IPS DF 4.7 (cell line): ENCODE data around the gene MYL4.
"Not testable (repeated sequence)": the region's sequence is repeated elsewhere in the genome, so short reads cannot be mapped to it uniquely, and the experiment has no call there.

Experiments used
- DNase-seq: peaks from one replicate; pipeline ENCODE4 v3.0.0-alpha.2; 2013; ENCODE audit warnings: low spot score; ENCODE audit errors: extremely low read depth

MYL4 gene

GRCh38 chr17:47192554-47192953 lies 16.6 kb upstream of the MYL4 start:
- DNase-seq, result no peak

DNA sequence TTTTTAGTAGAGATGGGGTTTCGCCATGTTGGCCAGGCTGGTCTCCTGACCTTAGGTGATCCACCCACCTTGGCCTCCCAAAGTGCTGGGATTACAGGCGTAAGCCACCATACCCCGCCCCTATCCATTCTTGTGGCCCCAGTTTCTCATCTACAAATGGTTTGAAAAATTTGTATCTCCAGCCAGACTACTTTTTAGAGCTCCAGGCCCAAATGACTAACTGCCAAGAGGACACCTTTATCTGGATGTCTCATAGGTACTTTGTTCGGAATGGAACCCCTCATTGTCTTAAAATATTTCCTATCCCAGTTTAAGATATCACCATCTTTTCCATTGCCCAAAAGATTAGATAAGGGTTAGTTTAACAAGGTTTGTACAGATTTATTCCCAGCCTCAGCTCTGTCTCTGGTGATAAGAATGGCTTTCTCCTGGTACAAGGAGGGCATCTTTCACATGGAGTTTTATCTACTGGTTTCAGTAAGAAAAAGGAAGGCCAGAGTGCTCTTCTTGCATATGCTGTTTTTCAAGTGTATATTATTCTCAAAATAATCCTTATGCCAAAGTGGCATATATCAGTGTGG lies 15.1 kb upstream of the MYL4 start:
- DNase-seq, result no peak

- DNase-seq, result no peak
Measured at GRCh38 chr17:47197821-47198220, 11.3 kb upstream of the MYL4 start.

- no peak for DNase-seq
Measured at GRCh38 chr17:47199627-47200324, 9.4 kb upstream of the MYL4 start.

DNA sequence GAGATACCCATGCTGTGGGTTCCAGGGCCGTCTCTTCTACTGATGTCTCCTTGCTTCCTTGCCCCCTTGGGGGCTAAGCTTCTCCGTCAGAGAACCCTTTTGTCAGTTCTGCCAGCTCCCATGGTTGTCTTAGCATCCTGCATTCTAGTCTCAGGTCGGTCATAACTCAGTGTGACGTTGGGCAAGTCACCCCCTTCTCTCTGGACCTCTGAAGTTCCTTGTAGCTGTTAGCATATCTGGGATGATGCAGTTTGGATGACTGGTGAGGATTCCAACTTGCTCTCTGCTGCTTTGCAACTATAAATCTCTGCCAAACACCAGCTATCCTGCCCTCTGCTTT lies 8.9 kb upstream of the MYL4 start:
- no peak for DNase-seq

DNA sequence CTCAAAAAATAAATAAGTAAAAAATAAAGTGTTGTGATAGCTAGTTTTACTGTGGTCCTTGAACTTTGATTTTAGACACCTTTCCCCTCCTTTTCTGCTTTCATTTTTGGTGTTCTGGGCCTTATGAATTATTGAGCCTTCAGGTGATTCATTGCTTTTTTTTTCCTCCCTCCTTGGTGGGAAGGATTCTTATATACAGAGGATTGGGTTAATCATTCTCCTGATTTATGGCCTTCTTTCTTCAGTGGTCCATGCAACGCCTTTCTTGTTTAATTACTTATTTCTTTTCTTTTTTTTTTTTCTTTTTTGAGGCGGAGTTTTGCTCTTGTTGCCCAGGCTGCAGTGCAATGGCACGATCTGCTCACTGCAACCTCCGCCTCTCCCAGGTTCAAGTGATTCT lies 8.0 kb upstream of the MYL4 start:
- no peak for DNase-seq

GRCh38 chr17:47203984-47204721 lies 5.0 kb upstream of the MYL4 start:
- no peak for DNase-seq

DNA sequence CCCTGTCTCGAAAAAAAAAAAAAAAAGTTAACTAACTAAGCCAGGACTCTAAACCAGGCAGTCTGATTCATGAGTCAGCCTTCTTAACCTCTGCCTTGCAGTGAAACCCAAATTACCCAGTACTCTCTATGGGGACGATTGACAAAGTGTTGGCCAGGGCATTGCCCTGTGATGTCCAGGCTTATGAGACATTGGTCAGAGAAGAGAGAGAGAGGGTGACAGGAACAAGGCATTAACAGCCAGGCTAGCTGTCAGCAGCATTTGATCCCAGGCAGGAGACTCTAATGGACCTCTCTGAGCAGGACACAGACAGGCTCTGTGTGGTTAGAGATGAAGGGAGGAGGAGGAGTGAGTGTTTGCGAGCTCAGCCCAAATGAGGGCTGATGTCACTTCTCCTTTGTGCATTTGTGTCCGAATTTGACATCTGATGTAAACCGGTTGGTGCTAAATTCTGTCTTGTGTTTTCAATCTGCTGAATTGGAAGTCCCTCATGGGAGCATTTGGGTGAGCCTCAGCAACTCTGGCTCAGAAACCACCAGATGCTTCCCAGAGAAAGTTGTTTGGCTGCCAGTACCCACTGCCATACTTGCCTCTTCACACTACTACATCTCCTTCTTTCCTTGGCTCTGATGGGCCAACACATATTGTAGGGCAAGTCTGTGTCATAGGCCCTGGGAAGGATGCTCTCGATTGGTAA lies 4.3 kb upstream of the MYL4 start:
- no peak for DNase-seq

DNA sequence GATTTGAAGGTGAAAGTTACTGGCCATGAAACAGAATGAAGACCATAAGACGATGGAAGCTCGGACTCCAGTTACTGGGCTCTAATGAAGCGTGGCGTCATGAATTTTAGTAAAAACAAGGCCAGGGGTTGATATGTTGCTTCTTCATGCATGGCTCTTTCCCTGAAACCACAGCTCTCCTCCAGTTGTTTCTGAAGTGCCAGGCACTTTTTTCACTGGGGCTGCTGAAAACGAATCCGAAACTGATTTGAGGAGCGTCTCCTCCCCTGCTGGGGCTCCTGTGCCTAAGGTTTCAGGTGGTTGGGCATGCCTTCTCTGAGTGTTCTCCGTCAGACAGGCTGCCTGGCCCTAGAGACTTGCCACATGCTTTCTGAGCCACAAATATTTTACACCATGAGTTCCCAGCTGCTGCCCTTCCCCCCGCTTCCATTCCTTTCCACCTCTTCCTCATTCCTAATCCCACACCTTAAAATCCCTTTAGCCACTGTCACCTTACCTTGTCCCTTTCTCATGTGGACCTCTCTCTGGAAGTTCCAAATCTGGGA lies 3.7 kb upstream of the MYL4 start:
- DNase-seq, result no peak

- DNase-seq, result no peak
Measured at GRCh38 chr17:47207143-47208067, 1.7 kb upstream of the MYL4 start.

GRCh38 chr17:47209499-47209898 lies 351 bp downstream of the MYL4 start:
- no peak for DNase-seq

DNA sequence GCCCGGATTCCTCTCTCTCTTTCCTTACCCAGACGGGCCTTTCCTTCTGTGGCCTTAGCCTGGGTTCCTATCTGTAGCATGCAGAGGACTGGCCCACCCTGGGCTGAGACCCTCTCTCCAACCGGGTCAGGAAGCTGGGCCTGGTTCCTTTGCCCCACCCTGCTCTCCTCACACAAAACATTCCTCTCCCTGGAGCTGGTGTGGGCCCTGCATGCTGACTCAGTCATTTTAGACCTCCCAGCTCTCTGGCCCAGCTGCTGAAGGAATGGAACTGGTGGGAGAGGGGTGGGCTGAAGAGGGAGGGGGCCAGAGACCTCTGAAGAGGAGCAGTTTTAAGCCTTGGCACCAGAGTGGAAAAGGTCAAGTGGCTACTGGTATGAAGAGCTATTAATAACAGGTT lies 957 bp downstream of the MYL4 start:
- no peak for DNase-seq

DNA sequence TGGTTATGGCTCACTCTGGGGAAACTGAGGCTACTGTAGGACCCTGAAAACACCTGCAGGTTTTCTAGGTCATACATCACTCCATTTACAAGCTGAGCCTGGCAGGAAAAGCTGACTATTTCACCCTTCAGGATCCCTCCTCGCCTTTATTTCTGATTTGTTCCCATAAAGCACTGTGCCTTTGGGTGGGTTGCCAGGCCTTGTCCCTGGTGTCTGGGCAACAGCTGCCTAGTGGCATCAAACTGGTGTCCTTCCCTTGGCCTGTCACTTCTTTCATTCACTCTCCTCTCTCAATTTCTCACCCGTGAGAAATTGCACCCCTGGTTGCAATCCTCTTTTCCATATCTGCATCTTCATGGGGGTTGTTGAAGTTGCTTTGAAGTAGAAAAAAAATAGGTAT lies 1.6 kb downstream of the MYL4 start:
- no peak for DNase-seq

DNA sequence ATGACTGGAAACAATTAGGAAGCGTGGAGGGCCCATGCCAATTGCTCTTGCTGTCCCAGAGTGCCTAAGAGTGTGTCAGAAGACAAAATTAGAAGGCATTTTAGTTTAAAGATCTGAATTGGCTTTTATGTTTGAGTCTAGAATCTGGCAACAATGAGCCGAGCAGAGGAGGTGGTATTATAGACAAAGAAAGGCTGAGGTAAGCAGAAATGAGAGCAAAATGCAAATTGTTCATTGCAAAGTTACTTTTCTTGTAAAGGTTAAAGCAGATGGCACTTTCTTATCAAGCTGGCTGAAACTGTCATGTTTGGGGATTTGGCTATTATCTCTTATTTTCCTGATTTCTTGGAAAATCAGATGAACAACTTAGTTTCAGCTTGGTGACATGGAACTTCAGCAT lies 3.3 kb downstream of the MYL4 start:
- no peak for DNase-seq

DNA sequence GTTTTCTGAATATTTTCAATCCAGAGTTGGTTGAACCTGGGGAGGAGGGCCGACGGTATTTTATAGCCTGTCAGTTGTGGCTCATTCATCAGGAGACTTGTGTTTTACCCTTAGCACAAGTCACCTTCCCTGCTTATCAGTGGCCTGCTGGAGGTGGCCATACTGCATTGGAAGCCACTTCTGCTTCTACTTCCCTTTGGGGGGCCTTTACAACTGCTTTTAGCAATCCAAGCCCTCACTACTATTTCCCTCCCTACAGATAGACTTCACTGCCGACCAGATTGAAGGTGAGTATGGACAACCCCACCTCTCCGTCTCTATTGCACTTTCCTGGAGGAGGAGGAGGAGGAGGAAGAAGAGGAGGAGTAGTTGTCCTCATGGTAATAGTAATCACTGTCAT lies 4.4 kb downstream of the MYL4 start:
- DNase-seq, result no peak

DNA sequence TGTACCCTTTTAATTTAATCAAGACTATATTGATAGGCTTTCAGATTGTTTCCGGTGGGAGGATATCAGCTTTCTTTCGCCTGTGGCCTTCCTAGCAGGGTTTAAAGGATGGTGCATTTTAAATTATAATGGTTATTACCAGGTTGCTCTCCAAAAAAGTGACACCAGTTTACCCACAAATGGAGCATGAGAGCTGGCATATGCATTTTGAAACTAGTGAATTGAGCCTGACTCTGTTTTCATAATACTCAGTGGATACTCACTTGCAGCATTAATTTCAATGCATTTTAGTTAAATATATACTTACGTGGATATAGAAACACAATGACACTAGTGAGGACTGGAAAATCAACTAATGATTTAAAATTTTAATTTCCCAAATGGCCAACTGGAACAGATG lies 5.8 kb downstream of the MYL4 start:
- DNase-seq, result no peak

DNA sequence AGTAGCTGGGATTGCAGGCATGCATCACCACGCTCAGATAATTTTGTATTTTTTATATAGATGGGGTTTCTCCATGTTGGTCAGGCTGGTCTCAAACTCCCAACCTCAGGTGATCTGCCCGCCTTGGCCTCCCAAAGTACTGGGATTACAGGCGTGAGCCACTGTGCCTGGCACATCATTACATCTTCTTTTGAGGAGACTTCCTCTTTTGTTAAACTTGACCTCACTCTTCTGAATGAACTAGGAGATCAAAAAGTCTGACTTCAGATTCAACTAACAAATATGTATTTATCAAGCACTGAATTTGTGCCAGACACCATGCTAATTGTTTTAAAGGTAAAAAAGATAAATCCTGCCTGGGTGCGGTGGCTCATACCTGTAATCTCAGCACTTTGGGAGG lies 7.7 kb downstream of the MYL4 start:
- not testable (repeated sequence) for DNase-seq

- DNase-seq, result not testable (repeated sequence)
Measured at GRCh38 chr17:47217279-47217678, 8.1 kb downstream of the MYL4 start.

GRCh38 chr17:47218896-47219430 lies 9.8 kb downstream of the MYL4 start:
- no peak for DNase-seq

- DNase-seq, result no peak
Measured at GRCh38 chr17:47219621-47220475, 10.7 kb downstream of the MYL4 start.
